GM12878 (cell line): ENCODE measurements around the gene BICRA. TPM values are rescaled to one million over a fixed set of nuclear protein-coding genes. Genes with fewer than 3 reads are reported as not detected.

ENCODE experiments used
- ATAC-seq: fragments of 200-7000 bp; cut with Tn5 transposase; 3 replicates; pipeline ENCODE4 v1.9.1; 2020; ENCODE audit warnings: mild to moderate bottlenecking, moderate library complexity
- BruUV-seq: library from RNA; stranded (reverse); fragments of 400-500 nt; replicated peaks from 2 replicates; lab custom pipeline; 2021; lab: Mats Ljungman, UMichigan
- CTCF ChIA-PET: fragments of 300-600 bp; sonication (Branson Sonifier 250); formaldehyde crosslinking; extraction: SDS; loops from one replicate; lab custom pipeline; 2021; ENCODE audit warnings: inconsistent platforms; lab: Yijun Ruan, JAX
- POLR2A ChIA-PET: fragments of 350-600 bp; formaldehyde crosslinking; extraction: SDS; loops from one replicate; lab custom pipeline; 2021; ENCODE audit warnings: inconsistent platforms; lab: Charles Lee
- RAD21 ChIA-PET: fragments of 300-600 bp; sonication (Branson Sonifier 250); formaldehyde crosslinking; loops from one replicate; lab custom pipeline; 2023; ENCODE audit warnings: antibody characterized with exemption; ENCODE audit not compliant: unreplicated experiment; lab: Charles Lee
- SMC1A ChIA-PET: fragments of 300-600 bp; sonication (Branson Sonifier 250); formaldehyde crosslinking; loops from one replicate; lab custom pipeline; 2023; ENCODE audit not compliant: unreplicated experiment, uncharacterized antibody; lab: Charles Lee
- DNase-seq: peaks from one replicate; pipeline ENCODE4 v3.0.0-alpha.2; 2011; ENCODE audit warnings: low read depth, low spot score
- FAIRE-seq: peaks from 3 replicates; lab custom pipeline; 2011; peaks lifted over from hg19 to GRCh38; lab: Jason Lieb, UNC
- H2AFZ ChIP-seq: 2 replicates; pipeline ENCODE4 v1.6.0; 2011; ENCODE audit warnings: low read depth, low read length, control low read depth; ENCODE audit not compliant: control insufficient read depth
- H3K27ac ChIP-seq: 2 replicates; pipeline ENCODE4 v1.5.1; 2011; ENCODE audit warnings: control low read depth; ENCODE audit not compliant: control insufficient read depth, insufficient read depth
- H3K27me3 ChIP-seq, 2 experiments: replicated peaks in 1 of 2; 2 replicates each; pipeline versions ENCODE4 v1.6.0 to v1.6.1; 2011; ENCODE audit warnings: low read length in 1 of 2; ENCODE audit not compliant: control insufficient read depth in 2 of 2, insufficient read depth in 2 of 2
- H3K36me3 ChIP-seq, 2 experiments: 2 replicates each; pipeline ENCODE4 v1.5.1; 2011; ENCODE audit warnings: low read length in 1 of 2; ENCODE audit not compliant: control insufficient read depth in 2 of 2, insufficient read depth in 2 of 2
- H3K4me1 ChIP-seq: 2 replicates; pipeline ENCODE4 v1.6.1; 2011; ENCODE audit warnings: mild to moderate bottlenecking, low read length, moderate library complexity, mixed read lengths; ENCODE audit not compliant: control insufficient read depth, insufficient read depth
- H3K4me2 ChIP-seq: 2 replicates; pipeline ENCODE4 v1.6.0; 2011; ENCODE audit warnings: control low read depth; ENCODE audit not compliant: control insufficient read depth, insufficient read depth
- H3K4me3 ChIP-seq: fragments of 200-600 bp; sonication (generic); 2 replicates; pipeline ENCODE4 v1.5.1; 2016
- H3K79me2 ChIP-seq: 2 replicates; pipeline ENCODE4 v1.6.0; 2011; ENCODE audit warnings: low read length; ENCODE audit not compliant: control insufficient read depth, insufficient read depth
- H3K9ac ChIP-seq: 2 replicates; pipeline ENCODE4 v1.8.0; 2011; ENCODE audit warnings: low read length, control low read depth, mixed read lengths; ENCODE audit not compliant: control insufficient read depth, insufficient read depth
- H3K9me3 ChIP-seq: replicated peaks from 3 replicates; pipeline ENCODE4 v1.5.1; 2011; ENCODE audit warnings: mild to moderate bottlenecking, low read length; ENCODE audit not compliant: control insufficient read depth, insufficient read depth
- H4K20me1 ChIP-seq: 2 replicates; pipeline ENCODE4 v1.6.0; 2011; ENCODE audit not compliant: control insufficient read depth, insufficient read depth
- ATF7 ChIP-seq: fragments of 450-650 bp; IDR thresholded peaks from 2 replicates; pipeline ENCODE4 v1.6.1; 2016; ENCODE audit warnings: low read depth, mild to moderate bottlenecking
- CBX3 ChIP-seq: fragments of 200-600 bp; sonication (generic); IDR thresholded peaks from 2 replicates; pipeline ENCODE4 v1.6.1; 2016; ENCODE audit warnings: low read depth, borderline replicate concordance
- HDAC2 ChIP-seq: fragments of 200-600 bp; sonication (generic); IDR thresholded peaks from 2 replicates; pipeline ENCODE4 v1.6.1; 2017
- HDAC6 ChIP-seq: fragments of 200-600 bp; sonication (generic); IDR thresholded peaks from one replicate; pipeline ENCODE4 v1.8.0; 2017; ENCODE audit warnings: antibody characterized with exemption; ENCODE audit not compliant: unreplicated experiment
- KAT2A ChIP-seq: conservative IDR thresholded peaks from 2 replicates; pipeline ENCODE4 v1.6.1; 2011; ENCODE audit warnings: low read depth, low read length; ENCODE audit not compliant: control insufficient read depth
- NFYA ChIP-seq: IDR thresholded peaks from 2 replicates; pipeline ENCODE4 v1.6.1; 2011; ENCODE audit warnings: low read depth, mild to moderate bottlenecking, low read length, improper control_type of control experiment, borderline replicate concordance
- POLR2A ChIP-seq: IDR thresholded peaks from 2 replicates; pipeline ENCODE4 v1.6.1; 2011; ENCODE audit warnings: low read depth, mild to moderate bottlenecking, low read length
- RAD51 ChIP-seq: fragments of 450-650 bp; IDR thresholded peaks from 2 replicates; pipeline ENCODE4 v1.6.1; 2016; ENCODE audit warnings: moderate library complexity, mild to moderate bottlenecking, inconsistent platforms
- RB1 ChIP-seq: fragments of 450-650 bp; formaldehyde crosslinking; IDR thresholded peaks from 2 replicates; pipeline ENCODE4 v1.6.1; 2017; ENCODE audit warnings: mild to moderate bottlenecking, borderline replicate concordance
- SMARCA5 ChIP-seq: fragments of 450-650 bp; IDR thresholded peaks from 2 replicates; pipeline ENCODE4 v1.6.1; 2017; ENCODE audit warnings: mild to moderate bottlenecking
- SPI1 ChIP-seq: IDR thresholded peaks from 2 replicates; pipeline ENCODE4 v1.6.1; 2011; ENCODE audit warnings: low read depth, mild to moderate bottlenecking, low read length, moderate library complexity, borderline replicate concordance; ENCODE audit not compliant: insufficient read depth
- STAT1 ChIP-seq: fragments of 450-650 bp; conservative IDR thresholded peaks from 2 replicates; pipeline ENCODE4 v1.6.1; 2014; ENCODE audit warnings: antibody characterized with exemption, mild to moderate bottlenecking
- TARDBP ChIP-seq: IDR thresholded peaks from 2 replicates; pipeline ENCODE4 v1.6.1; 2016; ENCODE audit warnings: borderline replicate concordance
- ZNF24 ChIP-seq: fragments of 450-650 bp; IDR thresholded peaks from 2 replicates; pipeline ENCODE4 v1.6.1; 2017; ENCODE audit warnings: antibody characterized with exemption, mild to moderate bottlenecking
- ZNF384 ChIP-seq: IDR thresholded peaks from 2 replicates; pipeline ENCODE4 v1.6.1; 2012; ENCODE audit warnings: low read depth, mild to moderate bottlenecking, low read length, improper control_type of control experiment, borderline replicate concordance
- WGBS: methylation state at CpG from one replicate; pipeline ENCODE4 v1.1.6; 2016; ENCODE audit warnings: low lambda C conversion rate; ENCODE audit not compliant: insufficient replicate concordance, insufficient coverage; ENCODE audit errors: missing lambda C conversion rate; 5-methylcytosine and 5-hydroxymethylcytosine counted together
- in situ Hi-C: fragments of 300-500 bp; cut with MboI; formaldehyde crosslinking; loops from 9 replicates; pipeline ENCODE4 v1.14.3; 2018; ENCODE audit warnings: mixed read lengths
- intact Hi-C: fragments of 100-400 bp; cut with micrococcal nuclease; formaldehyde crosslinking; loops from one replicate; pipeline ENCODE4 v1.14.2; 2022; ENCODE audit not compliant: unreplicated experiment
- polyA plus RNA-seq, 11 experiments: library from polyadenylated mRNA; depleted of rRNA in 4 of 11; unstranded in 6 of 11; stranded (reverse) in 5 of 11; fragments of >200 nt; fragmentation: Nextera tagmentation in 4 of 11; fragmentation: Illumina TruSeq in 1 of 11; extraction: Ambion mirVana in 4 of 11; extraction: Trizol in 1 of 11; gene quantifications; 1 replicate in 1 of 11; 2 replicates in 10 of 11; pipeline versions ENCODE4 v1.2.1 to v1.2.3, GENCODE V29; 2011 to 2016; ENCODE audit warnings: inconsistent platforms in 2 of 11, missing spikeins in 2 of 11, low read depth in 1 of 11
- total RNA-seq, 4 experiments: library from RNA; depleted of rRNA in 3 of 4; stranded (reverse); fragments of >200 nt in 3 of 4; fragmentation: Illumina TruSeq in 1 of 4; extraction: Trizol in 1 of 4; gene quantifications; 2 replicates each; pipeline versions ENCODE4 v1.2.1 to v1.2.3, GENCODE V29; 2013 to 2021
- TF ChIP-seq, protein P1 (sequence below): IDR thresholded peaks from 2 replicates; pipeline ENCODE4 v1.6.1; 2012; ENCODE audit warnings: low read depth, low read length, improper control_type of control experiment

BICRA gene
- total and polyA plus RNA-seq, 10 of the 15 experiments (the other 5 are each of a cell fraction or from before 2014, with no cell fraction given) = 0.11 to 15.3 (median 1.3) TPM

DNA sequence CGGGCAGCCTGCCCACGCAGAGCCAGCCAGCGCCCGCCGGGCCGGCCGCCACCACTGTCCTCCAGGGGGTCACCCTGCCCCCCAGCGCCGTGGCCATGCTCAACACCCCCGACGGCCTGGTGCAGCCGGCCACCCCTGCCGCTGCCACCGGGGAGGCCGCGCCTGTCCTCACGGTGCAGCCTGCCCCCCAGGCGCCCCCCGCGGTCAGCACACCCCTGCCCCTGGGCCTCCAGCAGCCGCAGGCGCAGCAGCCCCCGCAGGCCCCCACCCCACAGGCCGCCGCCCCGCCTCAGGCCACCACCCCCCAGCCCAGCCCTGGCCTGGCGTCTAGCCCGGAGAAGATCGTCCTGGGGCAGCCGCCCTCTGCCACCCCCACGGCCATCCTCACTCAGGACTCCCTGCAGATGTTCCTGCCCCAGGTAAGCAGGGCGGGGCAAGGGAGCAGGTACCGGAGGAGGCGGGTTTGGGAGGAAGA, 72.0 kb downstream of the BICRA start (continued):
- TF ChIP-seq SMARCA5 = no peak
- TF ChIP-seq, all 136 proteins: peak for 0

DNA sequence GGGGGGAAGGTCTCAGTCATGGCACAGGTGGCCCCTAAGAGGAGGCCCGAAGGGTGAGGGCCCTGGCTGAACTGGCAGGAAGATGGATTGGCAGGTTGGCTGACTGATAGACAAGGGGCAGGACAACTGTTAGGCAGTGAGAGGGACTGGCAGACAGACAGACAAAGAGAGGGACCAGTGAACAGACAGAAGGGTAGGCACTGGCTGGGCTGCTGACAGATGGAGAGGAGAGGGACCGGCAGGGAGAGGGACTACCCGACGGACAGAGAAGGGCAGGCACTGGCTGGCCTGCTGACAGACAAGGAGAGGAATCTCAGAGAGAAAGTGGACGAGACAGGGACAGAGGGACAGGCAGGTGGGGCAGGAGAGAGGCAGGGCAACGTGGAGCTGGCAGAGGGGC, 72.5 kb downstream of the BICRA start:
- no peak overlapping the region for H3K4me2 ChIP-seq
- DNase-seq (no peak), FAIRE-seq (no peak), ATAC-seq (no peak)
- no peak for TF ChIP-seq STAT1
- peak; percentile 24; the same call in 1 of the 2 replicates for TF ChIP-seq POLR2A
- peaks cover 3 to 7% of the 10 kb centered on the region in 2 experiments; a peak in 3 of 4 replicates for H3K36me3 ChIP-seq
- H3K9me3 ChIP-seq = no peaks in the 10 kb centered on the region
- no peaks in the 10 kb centered on the region for H4K20me1 ChIP-seq
- in situ Hi-C loops (no loop called here), intact Hi-C loops (no loop called here)
- H3K9ac ChIP-seq = no peak overlapping the region
- ChIA-PET POLR2A (no interaction called here), RAD21 (no interaction called here), CTCF (interaction anchor here (0.6 kb wide), 1 partner anchor 112 kb away, joined by 3 read pairs; no protein-coding TSS in a partner anchor), SMC1A (no interaction called here)
- BruUV-seq = no TSS peak
- H3K27me3 ChIP-seq = no peaks in the 10 kb centered on the region
- no peak overlapping the region for H3K4me3 ChIP-seq
- H3K79me2 ChIP-seq = no peaks in the 10 kb centered on the region
- 90% methylated on average over 5 of the region's 6 CpGs for WGBS
- H2AFZ ChIP-seq = no peak overlapping the region
- no peak overlapping the region for H3K27ac ChIP-seq
- H3K4me1 ChIP-seq = no peaks in the 10 kb centered on the region

DNA sequence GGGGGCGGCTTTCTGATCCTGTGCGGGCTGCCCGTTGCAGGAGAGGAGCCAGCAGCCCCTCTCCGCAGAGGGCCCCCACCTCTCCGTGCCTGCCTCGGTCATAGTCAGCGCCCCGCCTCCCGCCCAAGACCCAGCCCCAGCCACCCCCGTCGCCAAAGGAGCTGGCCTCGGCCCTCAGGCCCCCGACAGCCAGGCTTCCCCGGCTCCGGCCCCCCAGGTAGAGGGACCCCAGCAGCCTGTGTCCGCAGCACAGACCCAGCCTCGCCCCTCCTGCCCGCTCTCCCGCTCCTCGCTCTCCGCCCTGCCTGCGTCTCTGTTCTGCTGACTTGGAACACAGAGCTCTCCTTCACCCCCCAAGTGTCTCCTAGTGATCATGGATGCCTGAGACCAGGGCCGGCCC, 73.0 kb downstream of the BICRA start:
- intact Hi-C loops = no loop called here
- no peak overlapping the region for H2AFZ ChIP-seq
- H3K4me1 ChIP-seq = no peaks in the 10 kb centered on the region
- in situ Hi-C loops = no loop called here
- BruUV-seq = no TSS peak
- FAIRE-seq (no peak), ATAC-seq (no peak), DNase-seq (no peak)
- H3K79me2 ChIP-seq = no peaks in the 10 kb centered on the region
- H3K9ac ChIP-seq = no peak overlapping the region
- SMC1A ChIA-PET = no interaction called here
- H3K27me3 ChIP-seq = no peaks in the 10 kb centered on the region
- no peak overlapping the region for H3K27ac ChIP-seq
- peaks cover 3 to 7% of the 10 kb centered on the region in 2 experiments; a peak in 3 of 4 replicates for H3K36me3 ChIP-seq
- no peaks in the 10 kb centered on the region for H4K20me1 ChIP-seq
- 95% methylated on average over 10 of the region's 23 CpGs for WGBS
- no peak overlapping the region for H3K4me3 ChIP-seq
- POLR2A ChIA-PET = no interaction called here
- CTCF ChIA-PET = interaction anchor here (0.6 kb wide), 1 partner anchor 113 kb away, joined by 3 read pairs; no protein-coding TSS in a partner anchor
- no peaks in the 10 kb centered on the region for H3K9me3 ChIP-seq
- RAD21 ChIA-PET = no interaction called here
- H3K4me2 ChIP-seq = no peak overlapping the region
- TF ChIP-seq RAD51 (no peak), HDAC6 (no peak), HDAC2 (no peak), NFYA (no peak), SPI1 (no peak), ZNF24 (no peak), CBX3 (no peak), RB1 (no peak), ATF7 (no peak), TARDBP (no peak), KAT2A (no peak), ZNF384 (no peak)
- TF ChIP-seq, protein P1, sequence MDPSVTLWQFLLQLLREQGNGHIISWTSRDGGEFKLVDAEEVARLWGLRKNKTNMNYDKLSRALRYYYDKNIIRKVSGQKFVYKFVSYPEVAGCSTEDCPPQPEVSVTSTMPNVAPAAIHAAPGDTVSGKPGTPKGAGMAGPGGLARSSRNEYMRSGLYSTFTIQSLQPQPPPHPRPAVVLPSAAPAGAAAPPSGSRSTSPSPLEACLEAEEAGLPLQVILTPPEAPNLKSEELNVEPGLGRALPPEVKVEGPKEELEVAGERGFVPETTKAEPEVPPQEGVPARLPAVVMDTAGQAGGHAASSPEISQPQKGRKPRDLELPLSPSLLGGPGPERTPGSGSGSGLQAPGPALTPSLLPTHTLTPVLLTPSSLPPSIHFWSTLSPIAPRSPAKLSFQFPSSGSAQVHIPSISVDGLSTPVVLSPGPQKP = no peak
